Kidney glomerular epithelial cell (primary cell): Measurements from ENCODE around the gene TNRC18.
"Not testable (repeated sequence)": the region's sequence is repeated elsewhere in the genome, so short reads cannot be mapped to it uniquely, and the experiment has no call there.

Source experiments
- DNase-seq: peaks from one replicate; lab custom pipeline; 2025; lab: John Stamatoyannopoulos, UW

TNRC18 gene

DNA sequence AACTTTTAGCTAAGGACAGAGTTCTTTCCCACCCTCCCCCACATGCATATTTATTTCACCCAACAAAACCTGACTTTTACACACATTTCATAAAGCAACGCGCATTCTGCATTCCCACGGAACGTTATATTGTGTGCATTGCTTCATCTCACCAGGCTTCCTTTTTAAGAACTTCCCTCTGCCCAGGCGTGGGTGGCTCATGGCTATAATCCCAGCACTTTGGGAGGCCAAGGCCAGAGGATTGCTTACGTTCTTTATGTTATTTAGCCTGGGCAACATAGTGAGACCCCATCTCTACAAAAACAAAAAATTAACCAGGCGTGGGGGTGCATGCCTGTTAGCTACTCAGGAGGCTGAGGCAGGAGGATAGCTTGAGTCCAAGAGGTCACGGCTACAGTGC, 155.8 kb downstream of the TNRC18 start:
- DNase-seq: not testable (repeated sequence)

DNA sequence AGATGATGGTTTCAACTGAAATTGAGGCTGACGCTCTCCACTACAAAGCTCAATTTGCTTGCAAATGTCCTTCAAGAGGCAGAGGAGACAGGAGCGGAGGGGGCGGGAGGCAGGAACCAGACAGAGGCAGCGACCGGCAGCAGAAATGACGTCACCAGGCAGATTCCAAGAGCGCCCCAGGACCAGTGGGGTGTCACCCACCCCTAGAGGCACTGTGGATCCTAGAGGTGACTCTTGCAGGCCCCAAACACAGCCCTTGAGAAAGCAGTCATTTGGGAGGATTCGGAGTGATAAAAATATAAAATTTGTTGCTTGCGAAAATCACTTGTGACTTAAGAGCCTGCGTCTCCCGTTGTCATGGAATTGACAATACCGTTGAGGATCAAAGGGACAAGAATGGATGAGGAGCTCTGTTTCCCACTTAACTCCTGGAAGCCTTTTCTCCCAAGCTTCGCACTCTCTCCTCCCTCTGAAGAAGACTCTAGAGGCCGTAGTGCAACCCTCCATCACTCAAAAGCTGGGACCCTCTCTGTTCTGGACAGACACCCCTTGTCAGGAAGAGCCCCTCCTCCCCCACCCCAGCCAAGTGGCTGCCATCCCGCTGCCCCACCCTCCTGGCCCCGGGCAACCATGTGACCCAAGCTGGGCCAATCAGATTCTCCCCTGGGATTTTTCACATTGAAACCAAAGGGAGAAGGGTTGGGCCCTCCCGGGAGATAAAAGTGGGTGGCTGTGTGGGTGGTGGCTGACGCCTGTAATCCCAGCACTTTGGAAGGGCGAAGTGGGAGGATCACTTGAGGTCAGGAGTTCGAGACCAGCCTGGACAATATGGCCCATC, 157.2 kb downstream of the TNRC18 start:
- DNase-seq: no peak

DNA sequence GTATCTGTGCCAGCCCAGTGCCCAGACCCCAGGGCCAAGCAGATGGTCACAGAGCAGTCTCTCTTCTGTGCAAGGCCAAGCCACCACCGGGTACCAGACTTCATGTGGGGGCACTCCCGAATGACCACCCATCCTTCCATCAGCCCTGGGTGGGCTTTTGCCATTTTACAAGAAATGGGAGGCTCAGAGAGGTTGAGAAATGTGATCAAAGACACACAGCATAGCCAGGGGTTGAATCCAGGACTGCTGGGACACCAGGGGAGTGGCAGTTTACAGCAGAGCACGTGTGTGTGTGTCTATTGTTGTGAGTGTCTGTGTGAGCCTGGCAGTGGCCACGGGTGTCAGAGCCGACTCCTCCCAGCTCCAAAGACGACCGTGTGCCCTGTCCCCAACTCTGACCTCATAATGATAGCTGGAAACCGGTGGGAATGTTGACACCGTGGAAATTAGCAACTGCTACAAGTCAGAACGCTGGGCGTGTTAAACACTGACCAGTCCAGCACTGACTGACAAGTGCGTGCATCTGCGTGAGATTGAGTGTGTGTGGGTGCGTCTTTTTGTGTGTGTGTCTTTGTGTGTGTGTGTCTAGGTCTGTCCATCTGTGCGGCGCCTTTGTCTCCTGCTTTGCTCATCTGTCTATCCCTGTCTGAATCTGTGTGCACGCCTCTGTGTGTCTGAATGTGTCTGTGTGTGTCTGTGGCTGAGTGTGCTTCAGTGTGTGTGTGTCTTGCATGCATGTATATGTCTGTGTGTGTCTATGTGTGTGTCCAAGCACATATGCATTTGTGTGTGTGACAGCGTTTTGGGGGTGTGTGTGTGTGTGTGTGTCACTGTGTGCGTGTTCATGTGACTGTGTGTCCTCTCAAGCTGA, 158.1 kb downstream of the TNRC18 start:
- no peak for DNase-seq

DNA sequence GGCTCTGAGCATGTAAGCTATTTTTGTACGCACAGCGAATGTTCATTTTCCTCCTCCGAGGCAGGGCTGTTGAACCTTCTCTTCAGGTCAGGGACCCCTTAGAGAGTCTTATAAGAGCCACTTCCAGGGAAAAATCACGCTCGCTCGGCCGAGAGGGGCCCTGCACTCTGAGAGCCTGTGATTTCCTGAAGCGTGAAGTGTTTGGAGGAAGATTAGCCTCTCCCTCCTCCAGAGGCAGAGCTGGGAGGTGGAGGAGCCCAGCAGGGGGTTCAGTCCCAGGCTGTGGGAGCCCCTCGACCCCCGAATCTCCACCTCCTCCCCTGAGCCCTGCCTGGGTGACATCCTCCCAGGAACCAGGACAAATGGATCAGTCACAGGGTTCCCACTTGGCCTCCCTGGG, 160.6 kb downstream of the TNRC18 start:
- DNase-seq: not testable (repeated sequence)

DNA sequence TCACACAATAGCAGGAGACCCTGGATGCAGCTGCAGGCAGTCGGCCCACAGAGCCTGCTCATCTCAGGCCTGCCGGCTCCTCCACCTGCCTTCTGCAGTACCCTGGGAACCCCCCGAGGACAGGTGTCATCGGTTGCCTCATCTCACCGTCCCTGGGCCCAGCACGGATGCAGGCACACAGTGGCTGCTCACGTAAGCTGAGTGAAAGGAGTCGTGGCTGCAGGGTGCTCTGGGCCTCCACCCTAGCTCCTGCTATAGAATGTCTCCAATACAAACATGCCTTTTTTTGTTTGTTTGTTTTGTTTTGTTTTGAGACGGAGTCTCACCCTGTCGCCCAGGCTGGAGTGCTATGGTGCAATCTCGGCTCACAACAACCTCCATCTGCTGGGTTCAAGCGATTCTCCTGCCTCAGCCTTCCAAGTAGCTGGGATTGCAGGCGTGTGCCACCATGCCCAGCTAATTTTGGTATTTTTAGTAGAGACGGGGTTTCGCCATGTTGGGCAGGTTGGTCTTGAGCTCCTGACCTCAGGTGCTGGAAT, 163.0 kb downstream of the TNRC18 start:
- DNase-seq: not testable (repeated sequence)
